GM19035 (cell line): Measurements from ENCODE around the gene NDUFB8.

ENCODE experiments used
- ATAC-seq: cut with Tn5 transposase; IDR thresholded peaks from one replicate; pipeline ENCODE4 v1.9.1; 2021; ENCODE audit not compliant: unreplicated experiment

Gene NDUFB8

GRCh38 chr10:100508266-100508665, 21.4 kb downstream of the NDUFB8 start:
- no peak for ATAC-seq

- ATAC-seq = no peak
These were observed 22.3 kb downstream of the NDUFB8 start for GRCh38 chr10:100507357-100507732.

DNA sequence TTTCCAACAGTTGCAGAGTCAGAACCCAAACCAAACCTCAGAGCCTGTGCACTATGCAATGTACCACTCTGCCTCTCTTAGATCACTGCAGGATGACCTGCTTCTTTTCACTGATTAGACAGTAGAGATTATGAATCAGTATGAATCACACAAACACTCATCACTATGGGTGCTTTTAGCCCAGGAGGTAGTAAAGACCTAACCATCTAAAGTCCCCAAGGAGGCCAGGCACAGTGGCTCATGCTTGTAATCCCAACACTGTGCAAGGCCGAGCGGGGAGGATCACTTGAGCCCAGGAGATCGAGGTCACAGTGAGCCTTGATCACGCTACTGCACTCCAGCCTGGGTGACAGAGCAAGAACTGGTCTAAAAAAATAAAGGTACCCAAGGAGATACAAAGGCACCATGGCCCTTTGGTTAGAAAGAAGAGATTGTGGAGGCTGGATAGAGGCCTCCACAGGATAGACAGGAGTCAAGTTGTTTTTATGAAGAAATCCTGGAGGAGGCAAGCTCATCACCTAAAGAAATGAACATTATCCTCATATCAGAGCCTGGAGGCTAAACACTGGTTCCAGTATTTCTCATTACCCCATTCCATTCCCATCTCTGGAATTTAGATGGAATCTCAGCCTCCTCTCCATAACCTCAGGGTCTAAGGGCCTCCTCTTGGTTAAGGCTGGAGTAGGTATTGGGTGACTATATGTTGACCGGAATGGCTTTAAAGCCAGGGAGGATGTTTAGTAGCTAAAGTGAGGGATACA, 22.9 kb downstream of the NDUFB8 start:
- ATAC-seq = no peak

GRCh38 chr10:100505164-100505563, 24.5 kb downstream of the NDUFB8 start:
- no peak for ATAC-seq

GRCh38 chr10:100504096-100504495, 25.6 kb downstream of the NDUFB8 start:
- ATAC-seq = no peak

DNA sequence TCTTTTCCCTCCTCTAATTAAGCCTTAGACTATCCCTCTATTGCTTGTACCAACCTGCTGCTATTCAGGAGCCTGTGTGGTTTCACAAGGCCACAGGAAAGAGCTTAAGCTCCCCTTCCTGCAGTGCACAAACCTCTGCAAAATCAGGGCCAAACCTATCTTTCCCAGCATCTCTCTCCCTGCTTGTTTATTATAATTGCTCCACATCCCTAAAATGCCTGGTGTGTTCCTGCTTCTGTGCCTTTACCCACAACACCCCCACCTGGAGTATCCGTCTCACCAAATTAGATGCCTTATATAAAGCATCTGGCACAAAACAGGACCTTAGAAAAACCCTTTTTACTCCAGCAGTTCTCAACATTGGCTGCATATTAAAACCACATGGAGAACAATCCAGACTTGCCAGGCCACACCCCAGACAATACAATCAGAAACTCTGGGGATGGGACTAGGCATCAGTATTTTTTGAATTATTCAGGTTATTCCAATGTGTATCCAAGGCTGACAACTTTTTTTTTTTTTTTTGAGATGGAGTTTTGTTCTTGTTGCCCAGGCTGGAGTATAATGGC, 26.7 kb downstream of the NDUFB8 start:
- no peak for ATAC-seq

GRCh38 chr10:100501423-100501822, 28.2 kb downstream of the NDUFB8 start:
- no peak for ATAC-seq

DNA sequence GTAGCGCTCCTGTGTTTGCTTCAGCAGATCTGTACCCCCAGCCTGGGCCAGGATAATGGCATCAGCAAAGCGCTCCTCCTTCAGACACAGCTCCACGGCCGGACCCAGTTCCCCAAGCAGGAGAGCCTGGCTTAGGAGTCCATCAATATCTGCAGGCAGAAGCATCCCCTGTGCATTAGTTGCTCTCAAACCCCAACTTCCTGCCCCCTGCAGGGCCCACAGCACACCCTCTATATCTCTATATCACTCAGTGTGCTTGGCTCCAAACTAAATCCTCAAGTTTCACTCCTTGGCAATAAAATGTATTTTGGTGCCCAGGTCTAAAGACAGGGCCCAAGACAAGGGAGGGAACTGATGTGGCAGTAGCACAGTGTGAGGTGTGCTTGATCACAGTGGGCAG, 31.6 kb downstream of the NDUFB8 start:
- ATAC-seq = no peak

DNA sequence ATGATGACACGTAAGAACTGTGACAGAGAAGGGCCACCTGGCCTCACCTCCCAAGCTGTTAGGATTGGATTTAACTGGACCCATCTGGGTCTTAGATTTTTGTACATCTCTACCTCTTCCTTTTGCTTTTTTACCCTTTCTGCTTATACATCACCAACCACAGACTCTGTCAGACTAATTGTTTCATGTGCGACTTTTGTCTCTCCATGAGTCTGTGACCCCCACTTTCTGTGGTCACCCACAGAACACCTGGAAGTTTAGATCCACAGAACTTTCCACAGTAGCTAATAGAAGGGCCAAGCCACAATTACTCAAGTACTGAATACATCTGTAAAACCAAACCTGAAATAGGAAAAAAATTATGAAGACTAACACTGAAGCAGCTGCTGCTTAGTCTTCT, 33.1 kb downstream of the NDUFB8 start:
- ATAC-seq = no peak

- ATAC-seq = no peak
These were observed 39.1 kb downstream of the NDUFB8 start for GRCh38 chr10:100490531-100490930.

DNA sequence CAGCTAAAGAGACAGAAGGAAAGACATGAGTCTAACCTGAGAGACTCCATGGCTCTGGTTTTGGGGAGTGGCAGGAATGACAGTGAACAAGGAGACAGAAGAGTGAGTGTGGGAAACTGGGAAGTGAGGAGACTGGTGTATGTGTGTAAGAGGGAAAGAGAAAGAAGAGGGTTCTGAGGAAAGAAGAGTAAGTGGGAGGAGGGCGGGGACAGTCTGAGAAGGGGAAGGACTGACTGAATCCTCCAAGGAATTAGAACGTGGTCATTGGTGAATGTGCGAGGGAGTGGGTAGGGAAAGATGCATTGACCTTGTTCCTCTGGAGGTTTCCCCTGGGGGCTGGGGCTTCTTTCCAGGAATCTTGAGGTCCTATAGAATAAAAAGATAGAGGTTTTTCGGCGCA, 40.3 kb downstream of the NDUFB8 start:
- ATAC-seq = no peak

DNA sequence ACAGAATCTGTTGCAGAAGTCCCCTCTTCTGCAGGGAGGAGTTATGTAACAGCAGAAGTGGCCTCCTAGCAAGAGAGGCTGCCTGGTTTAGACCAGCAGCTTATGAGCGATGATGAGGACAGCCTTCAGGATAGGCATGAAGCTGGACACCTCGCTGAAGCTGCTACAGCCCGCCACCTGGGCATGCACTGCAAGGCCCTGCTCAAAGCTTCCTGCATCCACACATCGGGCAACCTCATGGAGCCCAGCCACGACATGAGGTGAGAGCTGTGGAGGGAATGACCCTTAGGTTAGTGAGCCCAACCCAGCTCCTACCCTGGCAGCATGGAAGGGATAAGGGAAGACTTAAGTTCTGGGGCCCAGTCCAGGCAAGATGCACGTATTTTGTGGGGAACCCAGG, 42.1 kb downstream of the NDUFB8 start:
- ATAC-seq = no peak

DNA sequence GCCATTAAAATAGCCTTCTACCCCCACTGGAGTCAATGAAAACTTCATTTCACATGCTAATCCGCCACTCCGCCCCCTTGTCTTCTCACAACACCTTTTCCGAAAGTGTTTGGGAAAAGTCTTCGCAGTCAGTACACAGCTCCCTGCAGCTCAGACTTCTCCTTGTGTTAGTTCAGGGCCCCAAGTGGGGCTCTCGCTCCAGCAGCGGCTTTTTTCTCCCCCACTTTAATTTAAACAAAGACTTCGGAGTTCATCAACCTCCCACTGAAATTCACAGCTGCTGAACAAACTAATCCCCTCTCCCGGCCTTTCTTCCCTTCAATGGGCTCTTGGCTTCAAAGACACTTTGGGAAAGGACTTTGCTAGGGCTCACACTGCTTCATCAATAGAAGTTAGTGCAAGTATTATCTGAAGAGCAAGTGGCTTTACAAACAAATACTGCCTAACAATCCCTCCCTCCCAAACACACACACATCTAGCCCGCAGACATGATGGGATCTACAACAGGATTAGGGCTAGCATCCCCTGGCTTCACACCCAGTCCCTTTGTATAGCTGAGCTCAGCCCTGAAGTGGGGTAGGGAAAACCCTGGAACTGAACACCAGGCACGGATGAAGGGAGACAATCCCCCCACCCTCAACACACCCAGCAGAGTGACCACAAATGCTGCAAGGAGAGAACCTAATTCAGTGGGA, 43.7 kb downstream of the NDUFB8 start:
- no peak for ATAC-seq

- no peak for ATAC-seq
These were observed 44.3 kb downstream of the NDUFB8 start for GRCh38 chr10:100485366-100485765.

DNA sequence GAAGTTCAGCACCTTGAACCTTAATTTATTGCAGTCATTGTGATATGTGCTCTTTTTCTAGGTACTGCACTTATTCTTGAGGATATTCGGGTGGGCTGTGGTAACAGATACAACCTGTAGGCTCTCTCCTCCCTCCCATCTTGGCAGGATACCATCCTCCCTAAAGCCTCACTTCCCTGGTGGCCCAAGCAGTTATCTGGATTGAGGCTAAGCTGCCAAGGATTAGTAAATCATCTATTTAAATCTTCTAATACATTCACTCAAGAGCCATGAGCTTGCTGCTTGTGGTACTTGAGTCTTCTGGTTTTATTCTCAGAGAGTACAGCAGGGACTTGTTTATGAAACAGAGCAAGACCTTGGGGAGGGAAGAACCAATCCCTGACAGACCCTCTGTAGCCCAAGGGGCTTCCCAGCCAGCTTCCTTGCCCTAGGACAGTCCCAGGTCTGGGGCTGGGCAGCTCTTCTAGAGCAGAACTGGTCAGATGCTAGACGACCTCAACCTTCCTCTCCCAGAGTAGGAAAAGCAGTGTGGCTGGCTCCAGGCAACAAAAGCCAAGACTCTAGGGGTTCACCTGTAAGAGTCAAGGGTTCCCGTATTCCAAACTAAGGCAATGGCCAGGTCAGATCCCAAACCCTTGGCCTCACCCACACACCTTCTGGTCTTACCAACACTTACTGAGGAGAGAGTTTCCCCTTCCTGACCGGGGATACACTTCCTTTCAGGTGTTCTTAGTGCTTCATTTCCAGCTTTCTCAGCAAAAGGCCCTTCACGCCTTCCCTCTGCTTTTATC, 45.6 kb downstream of the NDUFB8 start:
- ATAC-seq = no peak

GRCh38 chr10:100482834-100483185, 46.9 kb downstream of the NDUFB8 start:
- no peak for ATAC-seq

DNA sequence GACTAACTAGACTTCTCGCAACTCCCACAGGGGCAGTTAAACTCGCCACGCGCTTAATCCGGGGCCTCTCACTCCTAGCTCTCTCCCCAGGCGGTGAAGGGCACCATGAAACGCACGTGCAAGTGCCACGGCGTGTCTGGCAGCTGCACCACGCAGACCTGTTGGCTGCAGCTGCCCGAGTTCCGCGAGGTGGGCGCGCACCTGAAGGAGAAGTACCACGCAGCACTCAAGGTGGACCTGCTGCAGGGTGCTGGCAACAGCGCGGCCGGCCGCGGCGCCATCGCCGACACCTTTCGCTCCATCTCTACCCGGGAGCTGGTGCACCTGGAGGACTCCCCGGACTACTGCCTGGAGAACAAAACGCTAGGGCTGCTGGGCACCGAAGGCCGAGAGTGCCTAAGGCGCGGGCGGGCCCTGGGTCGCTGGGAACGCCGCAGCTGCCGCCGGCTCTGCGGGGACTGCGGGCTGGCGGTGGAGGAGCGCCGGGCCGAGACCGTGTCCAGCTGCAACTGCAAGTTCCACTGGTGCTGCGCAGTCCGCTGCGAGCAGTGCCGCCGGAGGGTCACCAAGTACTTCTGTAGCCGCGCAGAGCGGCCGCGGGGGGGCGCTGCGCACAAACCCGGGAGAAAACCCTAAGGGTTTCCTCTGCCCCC, 47.4 kb downstream of the NDUFB8 start:
- peak; percentile 47 for ATAC-seq

- ATAC-seq = peak; percentile 97
These were observed 48.1 kb downstream of the NDUFB8 start for GRCh38 chr10:100481462-100482081.

- ATAC-seq = no peak
These were observed 49.7 kb downstream of the NDUFB8 start for GRCh38 chr10:100480002-100480401.

DNA sequence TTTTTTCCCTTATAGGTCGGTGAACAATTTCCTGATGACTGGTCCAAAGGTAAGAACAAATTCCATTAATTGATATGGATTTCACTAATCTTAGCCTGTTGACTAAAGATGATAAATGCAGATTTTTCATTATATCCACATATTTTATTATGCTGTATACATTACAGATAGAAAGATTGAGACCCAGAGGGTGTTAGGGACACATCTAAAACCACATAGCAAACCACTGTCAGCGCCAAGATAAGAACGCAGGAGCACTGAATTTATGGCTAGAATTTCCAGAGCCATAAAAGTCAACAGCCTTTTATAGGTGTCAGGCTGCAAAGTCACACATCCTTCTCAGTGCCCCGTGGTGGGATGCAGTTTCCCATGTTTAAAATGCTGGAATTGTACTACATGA, 50.6 kb downstream of the NDUFB8 start:
- ATAC-seq = no peak

- ATAC-seq = no peak
These were observed 51.7 kb downstream of the NDUFB8 start for GRCh38 chr10:100477970-100478369.
